K562 (cell line): Measurements from ENCODE around the gene CTBP2. TPM values are rescaled to one million over a fixed set of nuclear protein-coding genes. Genes with fewer than 3 reads are reported as not detected.

Source experiments
- ATAC-seq: fragments of 200-7000 bp; cut with Tn5 transposase; 3 replicates; pipeline ENCODE4 v1.9.1; 2020; ENCODE audit warnings: moderate library complexity
- BruUV-seq: library from RNA; stranded (reverse); fragments of 400-500 nt; replicated peaks from 2 replicates; lab custom pipeline; 2021; lab: Mats Ljungman, UMichigan
- CTCF ChIA-PET: fragments of 300-600 bp; formaldehyde crosslinking; extraction: SDS; loops from one replicate; lab custom pipeline; 2021; ENCODE audit warnings: low intra/inter-chr PET ratio; lab: Yijun Ruan, JAX
- POLR2A ChIA-PET: fragments of 300-600, 350-650 bp; sonication (Branson Sonifier 250); formaldehyde crosslinking; extraction: SDS; loops from one replicate; lab custom pipeline; 2021; ENCODE audit warnings: antibody characterized with exemption, inconsistent platforms; lab: Yijun Ruan, JAX
- DNase-seq, 4 experiments: peaks; one replicate each; pipeline versions ENCODE4 v3.0.0 to v3.0.0-alpha.2; 2011 to 2018; ENCODE audit warnings: low spot score in 3 of 4, mixed read lengths in 3 of 4; ENCODE audit errors: extremely low read depth in 1 of 4
- FAIRE-seq: peaks from 2 replicates; lab custom pipeline; 2011; peaks lifted over from hg19 to GRCh38; lab: Jason Lieb, UNC
- H2AFZ ChIP-seq: 2 replicates; pipeline ENCODE4 v1.6.0; 2011; ENCODE audit warnings: low read depth, low read length, control low read depth, inconsistent platforms
- H3K27ac ChIP-seq: fragments of 200-600 bp; 3 replicates; pipeline ENCODE4 v1.8.0; 2011; ENCODE audit warnings: low read depth, mild to moderate bottlenecking, control low read depth, inconsistent platforms, low read length, moderate library complexity, mixed read lengths; ENCODE audit errors: extremely low read depth
- H3K27me3 ChIP-seq, 2 experiments: fragments of 300-600 bp in 1 of 2; 2 replicates in 1 of 2; 3 replicates in 1 of 2; pipeline versions ENCODE4 v1.6.0 to v1.8.0; 2011; ENCODE audit warnings: inconsistent platforms in 2 of 2, low read length in 2 of 2, mild to moderate bottlenecking in 1 of 2, mixed read lengths in 1 of 2, moderate library complexity in 1 of 2; ENCODE audit not compliant: control insufficient read depth in 2 of 2, insufficient read depth in 2 of 2
- H3K36me3 ChIP-seq: fragments of 300-600 bp; 3 replicates; pipeline ENCODE4 v1.8.0; 2011; ENCODE audit warnings: mild to moderate bottlenecking, low read length, inconsistent platforms; ENCODE audit not compliant: control insufficient read depth, insufficient read depth
- H3K4me1 ChIP-seq, 2 experiments: fragments of 200-600 bp in 1 of 2; replicated peaks in 1 of 2; 2 replicates in 1 of 2; 3 replicates in 1 of 2; pipeline versions ENCODE4 v1.5.1 to v1.8.0; 2011; ENCODE audit warnings: inconsistent platforms in 2 of 2, low read length in 2 of 2, mild to moderate bottlenecking in 1 of 2, mixed read lengths in 1 of 2, moderate library complexity in 1 of 2; ENCODE audit not compliant: control insufficient read depth in 2 of 2, insufficient read depth in 2 of 2
- H3K4me2 ChIP-seq: 2 replicates; pipeline ENCODE4 v1.6.1; 2011; ENCODE audit warnings: low read length, control low read depth, inconsistent platforms, mixed read lengths; ENCODE audit not compliant: insufficient read depth
- H3K4me3 ChIP-seq: fragments of 200-600 bp; sonication (generic), shearing (Covaris generic); 2 replicates; pipeline ENCODE4 v1.5.1; 2016; ENCODE audit warnings: control low read depth, inconsistent platforms
- H3K79me2 ChIP-seq: fragments of 200-600 bp; 3 replicates; pipeline ENCODE4 v1.8.0; 2011; ENCODE audit warnings: low read length, inconsistent platforms; ENCODE audit not compliant: control insufficient read depth, insufficient read depth
- H3K9ac ChIP-seq, 2 experiments: 2 replicates each; pipeline versions ENCODE4 v1.6.0 to v1.6.1; 2011; ENCODE audit warnings: low read depth in 2 of 2, low read length in 2 of 2, control low read depth in 1 of 2, inconsistent platforms in 1 of 2, mild to moderate bottlenecking in 1 of 2, mixed read lengths in 1 of 2; ENCODE audit not compliant: insufficient read depth in 1 of 2
- H3K9me1 ChIP-seq: one replicate; pipeline ENCODE4 v1.6.0; 2011; ENCODE audit warnings: inconsistent platforms, mild to moderate bottlenecking, low read length, moderate library complexity; ENCODE audit not compliant: control insufficient read depth, insufficient read depth
- H3K9me3 ChIP-seq: replicated peaks from 2 replicates; pipeline ENCODE4 v1.5.1; 2011; ENCODE audit warnings: low read depth, low read length, inconsistent platforms; ENCODE audit not compliant: control insufficient read depth, insufficient read depth
- H4K20me1 ChIP-seq: replicated peaks from 2 replicates; pipeline ENCODE4 v1.6.1; 2011; ENCODE audit warnings: low read length, inconsistent platforms, mixed read lengths; ENCODE audit not compliant: control insufficient read depth, insufficient read depth
- CBX5 ChIP-seq: IDR thresholded peaks from 2 replicates; pipeline ENCODE4 v1.6.1; 2014; ENCODE audit warnings: low read depth, borderline replicate concordance
- EP300 ChIP-seq: IDR thresholded peaks from 2 replicates; pipeline ENCODE4 v1.6.1; 2012; ENCODE audit warnings: low read length, improper control_type of control experiment
- FOXK1 ChIP-seq: sonication (generic); formaldehyde crosslinking; IDR thresholded peaks from 2 replicates; pipeline ENCODE4 v1.8.0; 2022; ENCODE audit warnings: missing genetic modification reagents, mild to moderate bottlenecking, borderline replicate concordance
- FOXM1 ChIP-seq, 2 experiments: fragments of 450-650 bp in 1 of 2; sonication (generic) in 1 of 2; formaldehyde crosslinking in 1 of 2; IDR thresholded peaks; 2 replicates each; pipeline versions ENCODE4 v1.6.1 to v1.9.0; 2017 to 2022; ENCODE audit warnings: low read depth in 2 of 2, mild to moderate bottlenecking in 2 of 2, missing genetic modification reagents in 1 of 2, moderate library complexity in 1 of 2
- ILK ChIP-seq: fragments of 450-650 bp; IDR thresholded peaks from 2 replicates; pipeline ENCODE4 v1.6.1; 2016; ENCODE audit warnings: missing genetic modification characterization, low read depth, mild to moderate bottlenecking, missing compliant biosample characterization, moderate library complexity, borderline replicate concordance
- L3MBTL2 ChIP-seq: fragments of 450-650 bp; IDR thresholded peaks from 2 replicates; pipeline ENCODE4 v1.6.1; 2016; ENCODE audit warnings: mild to moderate bottlenecking, moderate library complexity
- PHF21A ChIP-seq: fragments of 450-650 bp; IDR thresholded peaks from 2 replicates; pipeline ENCODE4 v1.6.1; 2017; ENCODE audit warnings: low read depth, borderline replicate concordance
- SOX6 ChIP-seq: fragments of 450-650 bp; IDR thresholded peaks from 2 replicates; pipeline ENCODE4 v1.6.1; 2014; ENCODE audit warnings: mild to moderate bottlenecking
- SREBF2 ChIP-seq: sonication (generic); formaldehyde crosslinking; IDR thresholded peaks from 2 replicates; pipeline ENCODE4 v1.4.0; 2020; ENCODE audit warnings: mild to moderate bottlenecking, missing genetic modification reagents
- THRAP3 ChIP-seq: fragments of 450-650 bp; IDR thresholded peaks from 2 replicates; pipeline ENCODE4 v1.6.1; 2016; ENCODE audit warnings: mild to moderate bottlenecking, inconsistent platforms, borderline replicate concordance
- ZFP30 ChIP-seq: fragments of 250-450 bp; sonication (Bioruptor Pico); IDR thresholded peaks from 2 replicates; pipeline ENCODE4 v1.8.0; 2022; ENCODE audit warnings: moderate library complexity, mild to moderate bottlenecking, inconsistent platforms, borderline replicate concordance
- ZNF143 ChIP-seq: sonication (generic); formaldehyde crosslinking; IDR thresholded peaks from 2 replicates; pipeline ENCODE4 v1.9.0; 2022; ENCODE audit warnings: mild to moderate bottlenecking, missing genetic modification reagents
- ZNF23 ChIP-seq: fragments of 250-450 bp; sonication (Bioruptor Pico); IDR thresholded peaks from 2 replicates; pipeline ENCODE4 v1.4.0; 2020; ENCODE audit warnings: mild to moderate bottlenecking
- ZNF282 ChIP-seq: sonication (generic); formaldehyde crosslinking; IDR thresholded peaks from 2 replicates; pipeline ENCODE4 v1.8.1; 2023; ENCODE audit warnings: missing genetic modification reagents
- ZNF583 ChIP-seq: fragments of 250-450 bp; sonication (Bioruptor Pico); IDR thresholded peaks from 2 replicates; pipeline ENCODE4 v1.4.0; 2020
- ZNF696 ChIP-seq: fragments of 250-450 bp; sonication (Bioruptor Pico); conservative IDR thresholded peaks from 2 replicates; pipeline ENCODE4 v1.4.0; 2020; ENCODE audit warnings: mild to moderate bottlenecking, moderate library complexity
- ZNF780A ChIP-seq: fragments of 250-450 bp; sonication (Bioruptor Pico); IDR thresholded peaks from 2 replicates; pipeline ENCODE4 v1.5.0; 2021; ENCODE audit warnings: mild to moderate bottlenecking
- WGBS: fragments of 100-300 bp; shearing (Covaris generic); methylation state at CpG from one replicate; pipeline ENCODE4 v1.1.6; 2016; ENCODE audit warnings: low coverage, mixed read lengths; ENCODE audit not compliant: insufficient coverage; ENCODE audit errors: missing lambda C conversion rate; 5-methylcytosine and 5-hydroxymethylcytosine counted together
- in situ Hi-C: fragments of 300-500 bp; cut with MboI; formaldehyde crosslinking; loops from 4 replicates; pipeline ENCODE4 v1.15.0; 2018; ENCODE audit warnings: inconsistent platforms, mixed read lengths
- intact Hi-C: fragments of 100-400 bp; cut with micrococcal nuclease; formaldehyde crosslinking; loops from 2 replicates; pipeline ENCODE4 v1.14.2; 2022
- polyA plus RNA-seq, 8 experiments: library from polyadenylated mRNA; depleted of rRNA in 4 of 8; stranded (reverse) in 5 of 8; unstranded in 3 of 8; fragments of >200 nt; fragmentation: Nextera tagmentation in 2 of 8; fragmentation: Illumina TruSeq in 1 of 8; extraction: Ambion mirVana in 2 of 8; extraction: Trizol in 1 of 8; gene quantifications; 2 replicates each; pipeline versions ENCODE4 v1.2.1 to v1.2.3, GENCODE V29; 2011 to 2014; ENCODE audit warnings: inconsistent platforms in 1 of 8, missing spikeins in 1 of 8
- total RNA-seq, 7 experiments: library from RNA; depleted of rRNA in 6 of 7; stranded (reverse); fragments of >200 nt in 6 of 7; fragmentation: Illumina TruSeq in 2 of 7; extraction: Trizol in 2 of 7; gene quantifications; 2 replicates each; pipeline versions ENCODE4 v1.2.1 to v1.2.3, GENCODE V29; 2011 to 2021; ENCODE audit warnings: low replicate concordance in 1 of 7
- TF ChIP-seq, protein P1 (sequence below): fragments of 250-450 bp; sonication (Bioruptor Pico); IDR thresholded peaks from 2 replicates; pipeline ENCODE4 v1.4.0; 2020; ENCODE audit warnings: mild to moderate bottlenecking

CTBP2 gene
- total and polyA plus RNA-seq, 9 of the 15 experiments (the other 6 are each of a cell fraction or from before 2014, with no cell fraction given): 1.3 to 8.8 (median 5.1) TPM

DNA sequence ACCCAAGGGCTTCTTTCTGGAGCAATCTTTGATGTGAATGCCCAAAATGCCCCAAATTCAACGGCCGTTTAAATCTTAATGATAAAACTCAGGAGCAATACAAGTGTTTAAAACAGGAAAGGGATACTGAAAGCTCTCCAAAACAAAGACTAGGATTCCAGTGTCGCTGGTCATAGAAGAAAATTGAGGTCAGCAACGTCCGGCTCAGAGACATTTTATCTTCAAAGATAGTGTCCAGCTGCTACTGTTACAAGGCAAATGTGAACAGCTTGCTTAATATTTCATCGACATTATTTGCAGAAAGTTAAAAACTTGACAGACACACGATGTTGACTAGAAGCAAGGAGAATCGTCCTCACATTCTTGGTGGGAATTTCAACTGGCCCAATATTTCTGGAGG is 15.4 kb upstream of the CTBP2 start:
- DNase-seq (no peak), FAIRE-seq (no peak), ATAC-seq (no peak)
- in situ Hi-C loops: no loop called here
- no peaks in the 10 kb centered on the region for H4K20me1 ChIP-seq
- WGBS: 0% methylated on average over 8 of the region's 8 CpGs
- ChIA-PET POLR2A (no interaction called here), CTCF (no interaction called here)
- BruUV-seq: no TSS peak
- intact Hi-C loops: no loop called here
- no peaks in the 10 kb centered on the region for H3K9me3 ChIP-seq
- H2AFZ ChIP-seq: no peak overlapping the region
- no peak for TF ChIP-seq EP300
- no peak for TF ChIP-seq ZNF143 (CRISPR knock-in tag)
- no peak for TF ChIP-seq ZNF696 (CRISPR knock-in tag)
- TF ChIP-seq L3MBTL2: no peak
- no peak for TF ChIP-seq FOXK1 (CRISPR knock-in tag)
- TF ChIP-seq SREBF2 (CRISPR knock-in tag): no peak
- TF ChIP-seq ZNF780A: no peak
- H3K9ac ChIP-seq: no peak overlapping the region
- H3K27me3 ChIP-seq: peaks cover 6 to 16% of the 10 kb centered on the region in 2 experiments; a peak in 3 of 5 replicates
- no peaks in the 10 kb centered on the region for H3K79me2 ChIP-seq
- no peaks in the 10 kb centered on the region for H3K36me3 ChIP-seq
- no peak overlapping the region for H3K27ac ChIP-seq
- no peak overlapping the region for H3K4me2 ChIP-seq
- H3K9me1 ChIP-seq: no peaks in the 10 kb centered on the region
- H3K4me1 ChIP-seq: no peaks in the 10 kb centered on the region
- no peak overlapping the region for H3K4me3 ChIP-seq

DNA sequence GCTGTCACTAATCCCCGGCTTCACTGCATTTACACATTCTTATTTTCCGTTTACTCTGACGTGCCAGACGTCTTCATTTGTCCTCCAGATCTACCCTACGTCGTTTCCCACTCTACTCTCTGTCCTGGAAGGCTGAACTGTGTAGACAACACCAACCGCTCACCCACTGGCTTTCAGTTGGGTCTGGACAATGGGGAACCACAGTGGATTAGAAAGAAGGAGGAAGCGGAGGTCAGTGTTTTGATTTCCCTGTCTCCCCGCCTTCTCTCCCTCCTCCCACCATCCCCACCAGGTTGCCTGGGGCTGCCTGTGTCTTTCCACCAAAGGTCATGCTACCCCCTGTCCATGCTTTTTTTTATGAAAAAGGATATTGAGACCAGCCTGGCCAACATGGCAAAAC is 14.0 kb upstream of the CTBP2 start:
- H3K4me3 ChIP-seq: no peak overlapping the region
- H3K9me1 ChIP-seq: no peaks in the 10 kb centered on the region
- H3K27me3 ChIP-seq: peaks cover 14 to 30% of the 10 kb centered on the region in 2 experiments; a peak in 3 of 5 replicates
- no peaks in the 10 kb centered on the region for H4K20me1 ChIP-seq
- in situ Hi-C loops: loop anchor here (25.0 kb wide), 1 partner anchor 237 kb away; the partner anchor contains the start of gene ZRANB1
- no peaks in the 10 kb centered on the region for H3K9me3 ChIP-seq
- H3K27ac ChIP-seq: no peak overlapping the region
- ChIA-PET POLR2A (no interaction called here), CTCF (no interaction called here)
- DNase-seq (no peak), FAIRE-seq (no peak), ATAC-seq (no peak)
- intact Hi-C loops: no loop called here
- no TSS peak for BruUV-seq
- H3K36me3 ChIP-seq: no peaks in the 10 kb centered on the region
- H3K4me2 ChIP-seq: no peak overlapping the region
- no peak overlapping the region for H3K9ac ChIP-seq
- H3K4me1 ChIP-seq: no peaks in the 10 kb centered on the region
- no peak overlapping the region for H2AFZ ChIP-seq
- no peaks in the 10 kb centered on the region for H3K79me2 ChIP-seq
- 4% methylated on average over 6 of the region's 9 CpGs for WGBS
- TF ChIP-seq ILK (tag) (no peak), ZNF282 (CRISPR knock-in tag) (no peak), PHF21A (no peak), ZNF23 (CRISPR knock-in tag) (no peak), FOXM1 (IDR thresholded peaks at IDR 0.05; ENCODE audit: low read depth) (no peak), FOXM1 (CRISPR knock-in tag; IDR thresholded peaks at IDR 0.05; ENCODE audit: low read depth) (no peak), THRAP3 (no peak), ZNF583 (CRISPR knock-in tag) (no peak), SOX6 (no peak), CBX5 (no peak), ZNF143 (CRISPR knock-in tag) (no peak), ZFP30 (CRISPR knock-in tag) (no peak)
- TF ChIP-seq, protein P1, sequence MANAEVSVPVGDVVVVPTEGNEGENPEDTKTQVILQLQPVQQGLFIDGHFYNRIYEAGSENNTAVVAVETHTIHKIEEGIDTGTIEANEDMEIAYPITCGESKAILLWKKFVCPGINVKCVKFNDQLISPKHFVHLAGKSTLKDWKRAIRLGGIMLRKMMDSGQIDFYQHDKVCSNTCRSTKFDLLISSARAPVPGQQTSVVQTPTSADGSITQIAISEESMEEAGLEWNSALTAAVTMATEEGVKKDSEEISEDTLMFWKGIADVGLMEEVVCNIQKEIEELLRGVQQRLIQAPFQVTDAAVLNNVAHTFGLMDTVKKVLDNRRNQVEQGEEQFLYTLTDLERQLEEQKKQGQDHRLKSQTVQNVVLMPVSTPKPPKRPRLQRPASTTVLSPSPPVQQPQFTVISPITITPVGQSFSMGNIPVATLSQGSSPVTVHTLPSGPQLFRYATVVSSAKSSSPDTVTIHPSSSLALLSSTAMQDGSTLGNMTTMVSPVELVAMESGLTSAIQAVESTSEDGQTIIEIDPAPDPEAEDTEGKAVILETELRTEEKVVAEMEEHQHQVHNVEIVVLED (CRISPR knock-in tag): no peak
